ENCODE results near the gene LMBR1L.

- TF ChIP-seq POLR2A (IDR thresholded peaks at IDR 0.05) (no peak), EP300 (IDR thresholded peaks at IDR 0.05) (no peak)
Measured at GRCh38 chr12:49064767-49065152, 45.9 kb downstream of the LMBR1L start.
